ENCODE data around the gene CALCA.

The CALCA gene

GRCh38 chr11:14969901-14970323 lies 2.2 kb downstream of the CALCA start:
- 0 out of 2 replicates have a peak, but pooled peaks have one; percentile 37 for TF ChIP-seq CTCF (conservative IDR thresholded peaks at IDR 0.05; ENCODE audit: low read depth, low read length)
- Histone ChIP-seq H3K36me3 (ENCODE audit: insufficient read depth) (no peaks in the 10 kb centered on the region), H4K20me1 (ENCODE audit: insufficient read depth) (no peaks in the 10 kb centered on the region), H3K9ac (no peak overlapping the region), H3K4me3 (IDR thresholded peaks at IDR 0.05; ENCODE audit: insufficient read depth, low read depth, low read length) (no peak overlapping the region), H3K79me2 (ENCODE audit: insufficient read depth, low read depth) (no peaks in the 10 kb centered on the region), H3K27ac (no peak overlapping the region), H3K4me2 (no peak overlapping the region), H3K4me1 (ENCODE audit: low read depth, poor library complexity, severe bottlenecking) (no peaks in the 10 kb centered on the region), H2AFZ (ENCODE audit: low read depth) (no peak overlapping the region), H3K27me3 (ENCODE audit: insufficient read depth, low read depth) (no peaks in the 10 kb centered on the region)

- no peak overlapping the region for H3K27ac ChIP-seq
- H3K27me3 ChIP-seq (ENCODE audit: insufficient read depth, low read depth), result no peaks in the 10 kb centered on the region
- no peak overlapping the region for H3K4me2 ChIP-seq
- TF ChIP-seq CTCF (conservative IDR thresholded peaks at IDR 0.05; ENCODE audit: low read depth, low read length), result no peak
- H4K20me1 ChIP-seq (ENCODE audit: insufficient read depth), result no peaks in the 10 kb centered on the region
- no peak overlapping the region for H3K4me3 ChIP-seq (IDR thresholded peaks at IDR 0.05; ENCODE audit: insufficient read depth, low read depth, low read length)
- no peaks in the 10 kb centered on the region for H3K79me2 ChIP-seq (ENCODE audit: insufficient read depth, low read depth)
- no peak overlapping the region for H3K9ac ChIP-seq
- no peak overlapping the region for H2AFZ ChIP-seq (ENCODE audit: low read depth)
- no peaks in the 10 kb centered on the region for H3K36me3 ChIP-seq (ENCODE audit: insufficient read depth)
- no peaks in the 10 kb centered on the region for H3K4me1 ChIP-seq (ENCODE audit: low read depth, poor library complexity, severe bottlenecking)
Measured at GRCh38 chr11:14967581-14968243, 4.4 kb downstream of the CALCA start.

- H3K36me3 ChIP-seq (ENCODE audit: insufficient read depth), result no peaks in the 10 kb centered on the region; the same call in 1 of the 2 replicates
- TF ChIP-seq CTCF (conservative IDR thresholded peaks at IDR 0.05; ENCODE audit: low read depth, low read length), result no peak
- H3K4me1 ChIP-seq (ENCODE audit: low read depth, poor library complexity, severe bottlenecking), result no peaks in the 10 kb centered on the region
Measured at GRCh38 chr11:14956111-14956510, 16.0 kb downstream of the CALCA start.

GRCh38 chr11:14954581-14954980 lies 17.6 kb downstream of the CALCA start:
- Histone ChIP-seq H3K4me3 (IDR thresholded peaks at IDR 0.05; ENCODE audit: insufficient read depth, low read depth, low read length) (no peak overlapping the region), H3K4me1 (ENCODE audit: low read depth, poor library complexity, severe bottlenecking) (no peaks in the 10 kb centered on the region)
- TF ChIP-seq CTCF (conservative IDR thresholded peaks at IDR 0.05; ENCODE audit: low read depth, low read length), result no peak

More at GRCh38 chr11:14956111-14956510, 16.0 kb downstream of the CALCA start:
- Histone ChIP-seq H3K27ac (no peak overlapping the region), H3K9ac (no peak overlapping the region), H3K4me2 (no peak overlapping the region), H3K27me3 (ENCODE audit: insufficient read depth, low read depth) (no peaks in the 10 kb centered on the region), H3K4me3 (IDR thresholded peaks at IDR 0.05; ENCODE audit: insufficient read depth, low read depth, low read length) (no peak overlapping the region), H4K20me1 (ENCODE audit: insufficient read depth) (no peaks in the 10 kb centered on the region), H2AFZ (ENCODE audit: low read depth) (no peak overlapping the region), H3K79me2 (ENCODE audit: insufficient read depth, low read depth) (no peaks in the 10 kb centered on the region)

More at GRCh38 chr11:14954581-14954980, 17.6 kb downstream of the CALCA start:
- H3K79me2 ChIP-seq (ENCODE audit: insufficient read depth, low read depth), result no peaks in the 10 kb centered on the region
- no peak overlapping the region for H3K27ac ChIP-seq
- no peaks in the 10 kb centered on the region for H4K20me1 ChIP-seq (ENCODE audit: insufficient read depth)
- no peaks in the 10 kb centered on the region for H3K27me3 ChIP-seq (ENCODE audit: insufficient read depth, low read depth)
- H3K4me2 ChIP-seq, result no peak overlapping the region
- H3K36me3 ChIP-seq (ENCODE audit: insufficient read depth), result no peaks in the 10 kb centered on the region; the same call in 1 of the 2 replicates
- H3K9ac ChIP-seq, result no peak overlapping the region
- H2AFZ ChIP-seq (ENCODE audit: low read depth), result no peak overlapping the region

All from KMS-11 (cell line).